Measurements from ENCODE around the gene NIPAL1. TPM values are rescaled to one million over a fixed set of nuclear protein-coding genes. Genes with fewer than 3 reads are reported as not detected.

The NIPAL1 gene
- total RNA-seq, 6 donors from 2014 or later: under 0.01 to 8.9 (median 2.9) TPM

- Histone ChIP-seq H3K27me3 (peaks cover 0 to 6% (median 0%) of the 10 kb centered on the region in 4 donors), H3K27ac (no peak overlapping the region), H3K4me3 (no peak overlapping the region), H3K36me3 (no peaks in the 10 kb centered on the region), H3K9me3 (no peaks in the 10 kb centered on the region), H3K4me1 (peaks cover 6 to 19% (median 15%) of the 10 kb centered on the region in 4 donors)
- WGBS, 2 donors: 33 to 60% methylated on average over 3 of the region's 3 CpGs
- TF ChIP-seq POLR2A (IDR thresholded peaks at IDR 0.05) (no peak), CTCF (IDR thresholded peaks at IDR 0.05) (no peak), EP300 (IDR thresholded peaks at IDR 0.05) (no peak), POLR2AphosphoS5 (IDR thresholded peaks at IDR 0.05) (no peak)
- ATAC-seq (ENCODE audit: low FRiP score in 2 of 2) (no peak), DNase-seq (no peak)
Measured at GRCh38 chr4:48012824-48013223, 3.7 kb upstream of the NIPAL1 start.

GRCh38 chr4:48015216-48015615, 1.4 kb upstream of the NIPAL1 start:
- H3K27me3 ChIP-seq: peaks cover 0 to 6% (median 0%) of the 10 kb centered on the region in 4 donors
- WGBS, 2 donors: 85 to 87% methylated on average over 4 of the region's 4 CpGs
- H3K4me3 ChIP-seq: no peak overlapping the region
- no peak for DNase-seq
- no peak for ATAC-seq (ENCODE audit: low FRiP score in 2 of 2)
- no peaks in the 10 kb centered on the region for H3K9me3 ChIP-seq
- no peak overlapping the region for H3K27ac ChIP-seq
- H3K36me3 ChIP-seq: no peaks in the 10 kb centered on the region
- TF ChIP-seq POLR2AphosphoS5 (IDR thresholded peaks at IDR 0.05): no peak
- no peak for TF ChIP-seq EP300 (IDR thresholded peaks at IDR 0.05)
- TF ChIP-seq POLR2A (IDR thresholded peaks at IDR 0.05): no peak
- TF ChIP-seq CTCF (IDR thresholded peaks at IDR 0.05): no peak
- peaks cover 6 to 19% (median 15%) of the 10 kb centered on the region in 4 donors for H3K4me1 ChIP-seq

- H3K36me3 ChIP-seq: no peaks in the 10 kb centered on the region
- peak overlapping the region in 2 of 4 donors; percentile 54 to 67 for H3K4me3 ChIP-seq
- peaks cover 0 to 6% (median 0%) of the 10 kb centered on the region in 4 donors for H3K27me3 ChIP-seq
- DNase-seq (no peak), ATAC-seq (ENCODE audit: low FRiP score in 2 of 2) (no peak)
- no peak overlapping the region for H3K27ac ChIP-seq
- no peaks in the 10 kb centered on the region for H3K9me3 ChIP-seq
- H3K4me1 ChIP-seq: peaks cover 6 to 19% (median 15%) of the 10 kb centered on the region in 4 donors
- WGBS, 2 donors: 92% methylated on average over 5 of the region's 5 CpGs
- TF ChIP-seq EP300 (IDR thresholded peaks at IDR 0.05) (no peak), POLR2A (IDR thresholded peaks at IDR 0.05) (no peak), CTCF (IDR thresholded peaks at IDR 0.05) (no peak), POLR2AphosphoS5 (IDR thresholded peaks at IDR 0.05) (no peak)
Measured at GRCh38 chr4:48015678-48016077, 894 bp upstream of the NIPAL1 start.

GRCh38 chr4:48017108-48017571, 568 bp downstream of the NIPAL1 start:
- H3K4me1 ChIP-seq: peaks cover 6 to 19% (median 15%) of the 10 kb centered on the region in 4 donors
- peak overlapping the region; percentile 40 to 67 (median 50) for H3K4me3 ChIP-seq
- no peaks in the 10 kb centered on the region for H3K9me3 ChIP-seq
- peak; percentile 34 to 88 for DNase-seq
- peaks cover 0 to 6% (median 0%) of the 10 kb centered on the region in 4 donors for H3K27me3 ChIP-seq
- ATAC-seq (ENCODE audit: low FRiP score in 2 of 2): peak; percentile 57 to 73
- no peaks in the 10 kb centered on the region for H3K36me3 ChIP-seq
- TF ChIP-seq POLR2AphosphoS5 (IDR thresholded peaks at IDR 0.05) (no peak), EP300 (IDR thresholded peaks at IDR 0.05) (no peak), CTCF (IDR thresholded peaks at IDR 0.05) (no peak), POLR2A (IDR thresholded peaks at IDR 0.05) (no peak)
- WGBS, 2 donors: 1 to 2% methylated on average over 8 to 15 of the region's 35 CpGs
- peak overlapping the region in 1 of 4 donors; percentile 55 for H3K27ac ChIP-seq

- DNase-seq (no peak), ATAC-seq (ENCODE audit: low FRiP score in 2 of 2) (no peak)
- H3K9me3 ChIP-seq: no peaks in the 10 kb centered on the region
- TF ChIP-seq CTCF (IDR thresholded peaks at IDR 0.05) (no peak), POLR2AphosphoS5 (IDR thresholded peaks at IDR 0.05) (no peak), EP300 (IDR thresholded peaks at IDR 0.05) (no peak), POLR2A (IDR thresholded peaks at IDR 0.05) (no peak)
- H3K27ac ChIP-seq: no peak overlapping the region
- WGBS, 2 donors: 73 to 77% methylated on average over 2 of the region's 2 CpGs
- peaks cover 0 to 6% (median 0%) of the 10 kb centered on the region in 4 donors for H3K27me3 ChIP-seq
- no peak overlapping the region for H3K4me3 ChIP-seq
- H3K4me1 ChIP-seq: peaks cover 6 to 19% (median 15%) of the 10 kb centered on the region in 4 donors
- no peaks in the 10 kb centered on the region for H3K36me3 ChIP-seq
Measured at GRCh38 chr4:48018112-48018511, 1.5 kb downstream of the NIPAL1 start.
